Thyroid gland (tissue), 4 donors: ENCODE results near the gene MEIOSIN. TPM values are rescaled to one million over a fixed set of nuclear protein-coding genes. Genes with fewer than 3 reads are reported as not detected.
A peak's percentile ranks its signal among the peaks of the same experiment; 100 is the strongest.

Source experiments
- DNase-seq, 2 donors: peaks; one replicate each; pipeline ENCODE4 v3.0.0-alpha.2; 2019
- H3K27ac ChIP-seq, 3 donors: fragments of 200-600 bp; sonication (generic); 1 replicate in 2 of 3; 2 replicates in 1 of 3; pipeline ENCODE4 v1.5.1; 2016 to 2019; ENCODE audit warnings: mild to moderate bottlenecking in 1 of 3, moderate library complexity in 1 of 3
- H3K27me3 ChIP-seq: fragments of 200-600 bp; sonication (generic); one replicate; pipeline ENCODE4 v1.5.1; 2019
- H3K36me3 ChIP-seq, 2 donors: fragments of 200-600 bp; sonication (generic); one replicate each; pipeline ENCODE4 v1.5.1; 2016 to 2019
- H3K4me1 ChIP-seq, 2 donors: fragments of 200-600 bp; sonication (generic); one replicate each; pipeline ENCODE4 v1.5.1; 2017 to 2019
- H3K4me3 ChIP-seq, 3 donors: fragments of 200-600 bp; sonication (generic); replicated peaks in 1 of 3; 1 replicate in 2 of 3; 2 replicates in 1 of 3; pipeline ENCODE4 v1.5.1; 2016; ENCODE audit warnings: mild to moderate bottlenecking in 1 of 3
- H3K9me3 ChIP-seq: fragments of 200-600 bp; sonication (generic); one replicate; pipeline ENCODE4 v1.5.1; 2017
- POLR2A ChIP-seq, 2 donors: fragments of 450-650 bp; IDR thresholded peaks; one replicate each; pipeline ENCODE4 v1.6.1; 2017; ENCODE audit warnings: antibody characterized with exemption in 2 of 2, mild to moderate bottlenecking in 2 of 2, moderate library complexity in 1 of 2
- WGBS, 2 donors: methylation state at CpG; one replicate each; pipeline ENCODE4 v1.1.5; 2017; 5-methylcytosine and 5-hydroxymethylcytosine counted together
- intact Hi-C: fragments of 100-400 bp; cut with DNase I; formaldehyde crosslinking; loops from one replicate; pipeline ENCODE4 v1.15.1; 2023
- total RNA-seq, 4 donors: library from RNA; depleted of rRNA; stranded (reverse); fragments of >200 nt; gene quantifications; one replicate each; pipeline ENCODE4 v1.2.3, GENCODE V29; 2016
- TF ChIP-seq, protein P1 (sequence below), 6 experiments: fragments of 200-600 bp in 3 of 6; fragments of 450-650 bp in 3 of 6; sonication (generic) in 3 of 6; IDR thresholded peaks; one replicate each; pipeline ENCODE4 v1.5.1; 2016 to 2019; ENCODE audit warnings: antibody characterized with exemption in 6 of 6, mild to moderate bottlenecking in 2 of 6, inconsistent platforms in 1 of 6, moderate library complexity in 1 of 6

MEIOSIN gene
- total RNA-seq, 4 donors from 2014 or later: not detected

DNA sequence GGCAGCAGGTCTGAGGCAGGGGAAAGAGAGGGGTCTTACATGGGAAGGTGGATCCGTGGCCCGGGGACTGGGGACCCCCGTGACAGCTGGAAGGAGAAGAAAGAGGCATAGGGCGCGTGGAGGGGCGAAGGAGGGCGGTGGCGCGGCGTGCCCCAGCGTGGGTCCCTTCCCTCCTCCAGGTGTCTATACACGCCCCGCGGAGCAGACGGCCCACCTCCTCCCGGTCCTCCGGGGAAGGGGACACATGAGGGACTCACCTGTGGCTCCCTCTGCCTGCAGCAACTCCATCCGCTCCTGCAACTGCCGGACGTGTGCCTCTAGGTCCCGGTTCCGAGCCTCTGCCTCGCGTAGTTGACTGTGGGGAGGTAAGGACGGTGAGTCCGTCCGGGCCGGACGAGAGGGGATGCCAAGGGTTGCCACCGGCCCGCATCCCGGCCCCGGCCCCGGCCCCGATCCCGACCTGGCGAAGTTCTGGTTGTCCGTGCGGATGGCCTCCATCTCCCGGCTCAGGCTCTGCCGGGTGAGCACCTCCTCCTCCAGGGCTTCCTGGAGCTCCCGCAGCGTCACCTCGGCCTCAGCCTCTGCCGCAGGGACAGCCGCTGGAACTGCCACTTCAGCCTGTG, 38.2 kb downstream of the MEIOSIN start:
- Histone ChIP-seq H3K36me3 (peaks cover 2 to 7% of the 10 kb centered on the region in 2 donors), H3K27ac (peak overlapping the region in 2 of 3 donors; percentile 64 to 91), H3K4me3 (no peak overlapping the region), H3K27me3 (no peaks in the 10 kb centered on the region), H3K4me1 (peaks cover 8 to 14% of the 10 kb centered on the region in 2 donors), H3K9me3 (no peaks in the 10 kb centered on the region)
- peak in 1 of 2 donors; percentile 27 for DNase-seq
- no peak for TF ChIP-seq POLR2A (IDR thresholded peaks at IDR 0.05)
- TF ChIP-seq, protein P1, sequence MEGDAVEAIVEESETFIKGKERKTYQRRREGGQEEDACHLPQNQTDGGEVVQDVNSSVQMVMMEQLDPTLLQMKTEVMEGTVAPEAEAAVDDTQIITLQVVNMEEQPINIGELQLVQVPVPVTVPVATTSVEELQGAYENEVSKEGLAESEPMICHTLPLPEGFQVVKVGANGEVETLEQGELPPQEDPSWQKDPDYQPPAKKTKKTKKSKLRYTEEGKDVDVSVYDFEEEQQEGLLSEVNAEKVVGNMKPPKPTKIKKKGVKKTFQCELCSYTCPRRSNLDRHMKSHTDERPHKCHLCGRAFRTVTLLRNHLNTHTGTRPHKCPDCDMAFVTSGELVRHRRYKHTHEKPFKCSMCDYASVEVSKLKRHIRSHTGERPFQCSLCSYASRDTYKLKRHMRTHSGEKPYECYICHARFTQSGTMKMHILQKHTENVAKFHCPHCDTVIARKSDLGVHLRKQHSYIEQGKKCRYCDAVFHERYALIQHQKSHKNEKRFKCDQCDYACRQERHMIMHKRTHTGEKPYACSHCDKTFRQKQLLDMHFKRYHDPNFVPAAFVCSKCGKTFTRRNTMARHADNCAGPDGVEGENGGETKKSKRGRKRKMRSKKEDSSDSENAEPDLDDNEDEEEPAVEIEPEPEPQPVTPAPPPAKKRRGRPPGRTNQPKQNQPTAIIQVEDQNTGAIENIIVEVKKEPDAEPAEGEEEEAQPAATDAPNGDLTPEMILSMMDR (IDR thresholded peaks at IDR 0.05): no peak
- WGBS, 2 donors: 79 to 81% methylated on average over 21 to 31 of the region's 46 CpGs
- intact Hi-C loops: no loop called here

DNA sequence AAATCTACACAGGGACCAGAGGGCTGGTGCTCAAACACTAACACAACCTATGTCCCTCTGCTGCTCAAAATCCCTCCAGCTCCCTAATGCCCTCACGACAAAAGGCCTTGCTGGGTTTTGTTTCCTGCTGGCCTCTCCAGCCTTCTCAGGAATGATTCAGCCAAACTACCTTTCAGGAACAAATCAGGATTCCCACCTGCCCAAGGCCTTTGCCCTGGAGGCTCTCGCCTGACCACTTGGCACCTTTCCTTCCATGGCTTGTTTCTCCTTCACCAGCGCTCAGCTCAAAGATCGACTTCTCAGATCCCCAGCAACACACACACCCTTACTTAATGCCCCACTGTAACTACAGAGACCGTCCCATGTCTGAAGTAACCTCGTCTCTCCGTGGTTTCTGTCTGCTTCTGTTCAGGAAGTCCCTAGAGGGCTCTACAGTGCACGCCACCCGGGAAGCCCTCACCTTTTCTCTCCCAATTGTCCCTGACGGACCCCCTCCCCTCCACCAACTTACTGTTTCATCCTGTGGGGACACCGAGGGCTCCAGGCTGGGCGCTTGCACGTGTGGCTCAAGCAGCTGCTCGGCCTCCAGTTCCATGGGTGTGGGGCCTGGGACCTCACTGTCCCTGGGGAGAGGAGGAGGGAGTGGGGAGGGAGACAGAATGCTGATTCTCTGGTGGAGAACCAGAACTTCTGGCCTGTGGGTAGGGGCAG, 39.0 kb downstream of the MEIOSIN start:
- Histone ChIP-seq H3K4me3 (no peak overlapping the region), H3K27ac (no peak overlapping the region), H3K9me3 (no peaks in the 10 kb centered on the region), H3K4me1 (peaks cover 0 to 6% of the 10 kb centered on the region in 2 donors), H3K27me3 (no peaks in the 10 kb centered on the region), H3K36me3 (peaks cover 11 to 15% of the 10 kb centered on the region in 2 donors)
- no peak for DNase-seq
- intact Hi-C loops: no loop called here
- WGBS, 2 donors: 80 to 83% methylated on average over 14 of the region's 14 CpGs
- TF ChIP-seq POLR2A (IDR thresholded peaks at IDR 0.05): no peak
- TF ChIP-seq, protein P1 (IDR thresholded peaks at IDR 0.05): no peak

DNA sequence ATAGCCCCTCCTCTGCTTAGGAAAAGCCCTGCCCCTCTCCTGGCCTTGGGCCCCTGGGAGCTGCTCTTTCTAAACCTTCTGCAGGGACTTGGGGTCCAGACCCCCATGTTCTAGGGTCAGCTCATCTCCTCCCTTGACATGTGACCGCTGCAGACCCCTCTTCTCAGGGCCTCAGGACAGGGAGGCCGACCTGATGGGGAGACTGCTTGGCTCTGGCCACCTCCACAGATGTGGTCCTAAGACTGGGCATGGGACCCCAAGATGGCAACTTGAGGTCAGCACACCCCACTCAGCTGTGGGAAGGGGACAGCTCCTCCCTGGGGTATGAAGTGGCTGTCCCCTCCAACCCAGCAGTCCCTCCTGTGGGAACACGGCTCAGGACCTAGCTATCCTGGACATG, 39.7 kb downstream of the MEIOSIN start:
- Histone ChIP-seq H3K36me3 (peaks cover 15 to 19% of the 10 kb centered on the region in 2 donors), H3K4me3 (no peak overlapping the region), H3K27me3 (no peaks in the 10 kb centered on the region), H3K27ac (no peak overlapping the region), H3K4me1 (peaks cover 0 to 6% of the 10 kb centered on the region in 2 donors), H3K9me3 (no peaks in the 10 kb centered on the region)
- intact Hi-C loops: no loop called here
- TF ChIP-seq POLR2A (IDR thresholded peaks at IDR 0.05): no peak
- TF ChIP-seq, protein P1 (IDR thresholded peaks at IDR 0.05): no peak
- no peak for DNase-seq
- 83 to 89% methylated on average over 1 to 2 of the region's 3 CpGs for WGBS, 2 donors

DNA sequence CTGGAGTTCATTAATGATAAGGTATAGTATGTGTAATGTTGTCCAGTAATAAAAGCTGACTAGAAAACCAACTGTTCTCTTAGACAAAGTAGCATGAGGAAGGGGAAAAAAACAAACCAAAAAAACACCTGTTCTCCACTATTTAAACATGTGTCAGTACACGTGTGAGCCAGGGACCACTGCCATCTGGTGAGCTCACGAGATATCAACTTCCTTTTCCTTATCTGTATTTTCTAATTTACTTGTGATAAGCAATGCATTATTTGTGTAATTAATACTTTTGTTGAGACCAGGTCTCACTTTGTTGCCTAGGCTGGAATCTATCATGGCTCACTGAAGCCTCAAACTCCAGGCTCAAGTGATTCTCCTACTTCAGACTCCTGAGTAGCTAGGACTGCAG, 40.1 kb downstream of the MEIOSIN start:
- DNase-seq: no peak
- Histone ChIP-seq H3K4me1 (peaks cover 0 to 6% of the 10 kb centered on the region in 2 donors), H3K4me3 (no peak overlapping the region), H3K27me3 (no peaks in the 10 kb centered on the region), H3K9me3 (no peaks in the 10 kb centered on the region), H3K27ac (no peak overlapping the region), H3K36me3 (peaks cover 15 to 19% of the 10 kb centered on the region in 2 donors)
- intact Hi-C loops: no loop called here
- TF ChIP-seq, protein P1 (IDR thresholded peaks at IDR 0.05): no peak
- WGBS, 2 donors: 62 to 70% methylated on average over 2 of the region's 2 CpGs

DNA sequence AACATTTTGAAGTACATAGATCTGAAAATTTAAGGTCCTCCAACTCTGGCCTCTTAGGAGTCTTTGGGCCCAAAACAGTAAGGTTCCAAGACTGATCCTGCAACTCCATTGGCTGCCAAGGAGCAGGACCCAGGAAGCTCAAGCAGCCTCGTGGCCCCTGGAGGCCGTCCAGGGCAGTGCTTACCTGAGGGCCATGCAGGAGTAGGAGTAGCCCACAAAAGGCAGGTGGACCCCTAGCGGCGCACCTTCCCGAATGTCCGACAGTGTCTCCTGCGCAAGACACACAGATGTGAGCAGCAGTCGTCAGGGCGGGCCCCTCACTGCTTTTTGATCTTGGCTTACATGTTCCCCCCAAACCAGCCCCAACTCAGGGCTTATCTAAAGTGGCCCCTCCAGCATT, 41.5 kb downstream of the MEIOSIN start:
- WGBS, 2 donors: 62 to 79% methylated on average over 9 of the region's 9 CpGs
- H3K27me3 ChIP-seq: no peaks in the 10 kb centered on the region
- peaks cover 15 to 19% of the 10 kb centered on the region in 2 donors for H3K36me3 ChIP-seq
- DNase-seq: peak in 1 of 2 donors; percentile 44
- intact Hi-C loops: no loop called here
- H3K27ac ChIP-seq: no peak overlapping the region
- H3K4me1 ChIP-seq: peaks cover 7 to 9% of the 10 kb centered on the region in 2 donors
- no peak for TF ChIP-seq POLR2A (IDR thresholded peaks at IDR 0.05)
- TF ChIP-seq, protein P1 (IDR thresholded peaks at IDR 0.05): peak in 1 of 6 experiments; percentile 8
- H3K4me3 ChIP-seq: no peak overlapping the region
- H3K9me3 ChIP-seq: no peaks in the 10 kb centered on the region
